ENCODE measurements around the gene STRA6. TPM values are rescaled to one million over a fixed set of nuclear protein-coding genes. Genes with fewer than 3 reads are reported as not detected.

Gene STRA6
- total RNA-seq, 1 experiment from 2014 or later: 0.29 TPM

DNA sequence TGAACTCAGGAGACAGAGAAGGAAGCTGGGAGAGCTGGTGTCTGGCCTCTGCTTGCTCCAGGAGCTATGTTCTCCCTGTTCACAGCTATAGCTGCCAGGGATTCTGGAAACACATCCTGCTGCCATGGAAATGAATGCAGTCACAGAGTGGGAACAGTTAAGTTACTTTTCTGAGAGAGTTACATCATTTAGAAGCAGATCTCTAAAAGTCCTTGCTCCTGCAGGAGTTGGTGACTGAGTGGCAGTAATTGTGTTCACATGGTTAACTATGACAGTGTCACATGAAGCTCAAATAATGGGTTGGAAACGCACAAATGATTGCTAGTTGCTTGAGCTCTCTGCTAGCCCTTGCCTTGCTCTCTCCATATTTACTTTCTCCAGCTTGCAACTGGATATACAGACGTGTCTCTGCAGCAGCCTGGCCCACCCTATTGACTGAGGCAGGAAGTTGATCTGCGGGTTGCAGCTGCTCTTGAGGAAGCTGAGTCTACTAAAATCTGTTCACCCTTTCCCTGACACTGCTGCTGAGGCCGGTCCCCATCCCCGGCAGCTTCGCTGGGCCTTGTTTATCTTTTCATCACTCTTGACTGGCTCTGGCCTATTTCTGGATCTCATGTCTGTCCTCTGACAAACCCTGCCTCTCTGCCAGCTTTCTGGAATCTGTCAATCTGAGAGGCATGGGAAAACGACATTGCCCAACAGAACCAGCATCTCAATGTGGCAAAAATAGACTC is 45.7 kb downstream of the STRA6 start:
- Histone ChIP-seq H3K4me1 (ENCODE audit: insufficient read depth, low read length) (no peaks in the 10 kb centered on the region), H3K4me2 (ENCODE audit: low read length) (no peak overlapping the region), H4K20me1 (ENCODE audit: low read length) (no peaks in the 10 kb centered on the region), H3K9ac (ENCODE audit: low read length) (no peak overlapping the region), H2AFZ (ENCODE audit: low read length) (no peak overlapping the region), H3K27ac (ENCODE audit: low read length) (no peak overlapping the region), H3K27me3 (ENCODE audit: low read length) (no peaks in the 10 kb centered on the region), H3K9me3 (ENCODE audit: low read length) (no peaks in the 10 kb centered on the region), H3K9me2 (replicated peaks; ENCODE audit: low read length) (no peaks in the 10 kb centered on the region), H3K79me2 (ENCODE audit: low read length) (no peaks in the 10 kb centered on the region), H3K36me3 (ENCODE audit: low read depth, low read length) (no peaks in the 10 kb centered on the region), H3K4me3 (ENCODE audit: low read length) (no peak overlapping the region), H3F3A (ENCODE audit: low read length, unreplicated experiment) (no peaks in the 10 kb centered on the region)
- intact Hi-C loops (cut with micrococcal nuclease): no loop called here
- POLR2A ChIA-PET (ENCODE audit: unreplicated experiment): no interaction called here
- ATAC-seq (no peak), DNase-seq (no peak)
- no TSS peak for BruUV-seq (replicated peaks)
- TF ChIP-seq, protein P1, sequence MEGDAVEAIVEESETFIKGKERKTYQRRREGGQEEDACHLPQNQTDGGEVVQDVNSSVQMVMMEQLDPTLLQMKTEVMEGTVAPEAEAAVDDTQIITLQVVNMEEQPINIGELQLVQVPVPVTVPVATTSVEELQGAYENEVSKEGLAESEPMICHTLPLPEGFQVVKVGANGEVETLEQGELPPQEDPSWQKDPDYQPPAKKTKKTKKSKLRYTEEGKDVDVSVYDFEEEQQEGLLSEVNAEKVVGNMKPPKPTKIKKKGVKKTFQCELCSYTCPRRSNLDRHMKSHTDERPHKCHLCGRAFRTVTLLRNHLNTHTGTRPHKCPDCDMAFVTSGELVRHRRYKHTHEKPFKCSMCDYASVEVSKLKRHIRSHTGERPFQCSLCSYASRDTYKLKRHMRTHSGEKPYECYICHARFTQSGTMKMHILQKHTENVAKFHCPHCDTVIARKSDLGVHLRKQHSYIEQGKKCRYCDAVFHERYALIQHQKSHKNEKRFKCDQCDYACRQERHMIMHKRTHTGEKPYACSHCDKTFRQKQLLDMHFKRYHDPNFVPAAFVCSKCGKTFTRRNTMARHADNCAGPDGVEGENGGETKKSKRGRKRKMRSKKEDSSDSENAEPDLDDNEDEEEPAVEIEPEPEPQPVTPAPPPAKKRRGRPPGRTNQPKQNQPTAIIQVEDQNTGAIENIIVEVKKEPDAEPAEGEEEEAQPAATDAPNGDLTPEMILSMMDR (conservative IDR thresholded peaks at IDR 0.05; ENCODE audit: low read depth, low read length): no peak
- TF ChIP-seq EZH2 (IDR thresholded peaks at IDR 0.05; ENCODE audit: low read length, unreplicated experiment): no peak
- TF ChIP-seq EZH2phosphoT487 (IDR thresholded peaks at IDR 0.05; ENCODE audit: borderline replicate concordance, low read length): no peak
- CTCF ChIA-PET: no interaction called here

DNA sequence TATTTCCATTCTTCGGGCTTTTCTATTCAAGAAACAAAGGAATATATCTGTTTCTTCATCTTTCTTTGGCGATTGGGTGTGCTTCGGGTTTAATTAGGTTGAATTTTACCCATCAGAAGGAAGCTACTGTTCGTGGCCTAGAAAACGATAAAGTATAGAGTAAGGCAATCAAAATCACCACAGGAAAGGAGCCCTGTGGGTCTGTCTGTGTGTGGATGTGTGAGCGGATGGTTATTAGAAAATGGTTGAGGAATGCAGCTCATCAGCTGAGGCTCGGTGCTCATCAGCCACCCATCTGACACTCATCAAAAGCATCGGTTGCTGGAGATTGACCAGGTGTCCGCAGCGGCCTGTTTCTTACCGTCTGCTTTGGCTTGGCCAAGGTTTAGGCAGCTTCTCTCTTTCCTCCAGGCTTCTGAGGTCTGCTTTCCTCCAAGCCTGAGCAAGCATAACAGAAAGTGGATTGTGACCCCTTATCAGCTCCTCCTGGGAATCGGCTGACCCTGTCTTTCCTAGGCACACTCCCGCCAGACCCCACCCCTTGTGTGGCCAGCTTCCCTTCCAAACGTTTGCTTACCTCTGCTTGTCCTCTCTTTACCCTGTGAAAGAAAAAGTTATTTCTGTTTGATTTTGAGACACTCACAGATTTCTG is 46.7 kb downstream of the STRA6 start:
- no peaks in the 10 kb centered on the region for H4K20me1 ChIP-seq (ENCODE audit: low read length)
- no peak overlapping the region for H3K27ac ChIP-seq (ENCODE audit: low read length)
- H3K36me3 ChIP-seq (ENCODE audit: low read depth, low read length): no peaks in the 10 kb centered on the region
- H3K79me2 ChIP-seq (ENCODE audit: low read length): no peaks in the 10 kb centered on the region
- no peak overlapping the region for H3K4me3 ChIP-seq (ENCODE audit: low read length)
- H3F3A ChIP-seq (ENCODE audit: low read length, unreplicated experiment): no peaks in the 10 kb centered on the region
- CTCF ChIA-PET: no interaction called here
- POLR2A ChIA-PET (ENCODE audit: unreplicated experiment): no interaction called here
- DNase-seq (no peak), ATAC-seq (no peak)
- H3K4me2 ChIP-seq (ENCODE audit: low read length): no peak overlapping the region
- H3K4me1 ChIP-seq (ENCODE audit: insufficient read depth, low read length): no peaks in the 10 kb centered on the region
- intact Hi-C loops (cut with micrococcal nuclease): no loop called here
- no peaks in the 10 kb centered on the region for H3K9me2 ChIP-seq (replicated peaks; ENCODE audit: low read length)
- no peak for TF ChIP-seq EZH2 (IDR thresholded peaks at IDR 0.05; ENCODE audit: low read length, unreplicated experiment)
- TF ChIP-seq, protein P1 (conservative IDR thresholded peaks at IDR 0.05; ENCODE audit: low read depth, low read length): no peak
- no peaks in the 10 kb centered on the region for H3K9me3 ChIP-seq (ENCODE audit: low read length)
- no peaks in the 10 kb centered on the region for H3K27me3 ChIP-seq (ENCODE audit: low read length)
- no TSS peak for BruUV-seq (replicated peaks)
- no peak overlapping the region for H3K9ac ChIP-seq (ENCODE audit: low read length)
- H2AFZ ChIP-seq (ENCODE audit: low read length): no peak overlapping the region

DNA sequence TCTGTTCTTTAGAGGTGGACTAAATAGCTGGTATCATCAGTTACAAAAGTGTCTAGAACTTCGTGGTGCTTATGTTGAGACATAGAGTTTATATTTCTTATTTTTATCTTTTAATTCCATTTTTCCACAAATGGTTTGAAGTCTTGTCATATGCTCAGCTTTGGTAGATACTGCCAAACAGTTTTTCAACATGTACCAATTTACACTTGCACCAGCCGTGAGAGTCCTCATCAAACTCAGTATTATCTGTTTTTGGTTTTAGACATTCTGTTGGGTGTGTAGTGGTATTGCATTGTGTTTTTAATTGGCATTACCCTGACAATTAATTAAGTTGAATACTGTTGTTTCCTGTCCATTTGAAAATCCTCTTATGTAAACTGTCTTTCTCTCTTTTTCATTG is 55.5 kb downstream of the STRA6 start:
- Histone ChIP-seq H3K4me2 (ENCODE audit: low read length) (no peak overlapping the region), H3K27ac (ENCODE audit: low read length) (no peak overlapping the region), H3F3A (ENCODE audit: low read length, unreplicated experiment) (no peaks in the 10 kb centered on the region), H3K9me2 (replicated peaks; ENCODE audit: low read length) (no peaks in the 10 kb centered on the region), H2AFZ (ENCODE audit: low read length) (no peak overlapping the region), H3K9ac (ENCODE audit: low read length) (no peak overlapping the region), H3K4me1 (ENCODE audit: insufficient read depth, low read length) (no peaks in the 10 kb centered on the region), H3K79me2 (ENCODE audit: low read length) (no peaks in the 10 kb centered on the region), H3K4me3 (ENCODE audit: low read length) (no peak overlapping the region), H4K20me1 (ENCODE audit: low read length) (no peaks in the 10 kb centered on the region), H3K27me3 (ENCODE audit: low read length) (peaks cover 4% of the 10 kb centered on the region; the same call in 1 of the 2 replicates), H3K9me3 (ENCODE audit: low read length) (no peaks in the 10 kb centered on the region), H3K36me3 (ENCODE audit: low read depth, low read length) (no peaks in the 10 kb centered on the region)
- DNase-seq (no peak), ATAC-seq (no peak)
- BruUV-seq (replicated peaks): no TSS peak
- TF ChIP-seq, protein P1 (conservative IDR thresholded peaks at IDR 0.05; ENCODE audit: low read depth, low read length): no peak
- TF ChIP-seq EZH2 (IDR thresholded peaks at IDR 0.05; ENCODE audit: low read length, unreplicated experiment) (no peak), EZH2phosphoT487 (IDR thresholded peaks at IDR 0.05; ENCODE audit: borderline replicate concordance, low read length) (no peak)
- POLR2A ChIA-PET (ENCODE audit: unreplicated experiment): no interaction called here
- intact Hi-C loops (cut with micrococcal nuclease): no loop called here
- CTCF ChIA-PET: no interaction called here
